Retinal pigment epithelial cell (primary cell): Measurements from ENCODE around the gene MRPL48.

Experiments used
- DNase-seq: peaks from one replicate; pipeline ENCODE4 v3.0.0-alpha.2; 2010; ENCODE audit warnings: low read depth
- H3K4me3 ChIP-seq: 2 replicates; pipeline ENCODE4 v1.5.1; 2011; ENCODE audit warnings: mild to moderate bottlenecking, low read length, control low read depth, moderate library complexity
- CTCF ChIP-seq: conservative IDR thresholded peaks from 2 replicates; pipeline ENCODE4 v1.5.1; 2011; ENCODE audit warnings: low read depth, low read length, control low read depth, inconsistent platforms

Gene MRPL48

GRCh38 chr11:73792584-73792983, 4.9 kb downstream of the MRPL48 start:
- TF ChIP-seq CTCF = no peak
- no peak overlapping the region for H3K4me3 ChIP-seq
- no peak for DNase-seq

- no peak for DNase-seq
- no peak for TF ChIP-seq CTCF
- H3K4me3 ChIP-seq = no peak overlapping the region
Measured at GRCh38 chr11:73795925-73796632, 8.4 kb downstream of the MRPL48 start.

GRCh38 chr11:73797457-73797856, 9.8 kb downstream of the MRPL48 start:
- TF ChIP-seq CTCF = no peak
- no peak for DNase-seq
- no peak overlapping the region for H3K4me3 ChIP-seq

GRCh38 chr11:73800276-73800806, 12.7 kb downstream of the MRPL48 start:
- no peak for TF ChIP-seq CTCF
- no peak overlapping the region for H3K4me3 ChIP-seq
- DNase-seq = no peak

- no peak overlapping the region for H3K4me3 ChIP-seq
- DNase-seq = no peak
- no peak for TF ChIP-seq CTCF
Measured at GRCh38 chr11:73801136-73801535, 13.5 kb downstream of the MRPL48 start.

GRCh38 chr11:73804712-73805111, 17.0 kb downstream of the MRPL48 start:
- no peak overlapping the region for H3K4me3 ChIP-seq
- DNase-seq = no peak
- TF ChIP-seq CTCF = no peak

GRCh38 chr11:73808052-73808451, 20.4 kb downstream of the MRPL48 start:
- no peak overlapping the region for H3K4me3 ChIP-seq
- DNase-seq = no peak
- TF ChIP-seq CTCF = no peak
